Right lung (tissue), 5 donors: ENCODE data around the gene METAP2. TPM values are rescaled to one million over a fixed set of nuclear protein-coding genes. Genes with fewer than 3 reads are reported as not detected.
A peak's percentile ranks its signal among the peaks of the same experiment; 100 is the strongest.
"Not testable (repeated sequence)": the region's sequence is repeated elsewhere in the genome, so short reads cannot be mapped to it uniquely, and the experiment has no call there.

Experiments used
- DNase-seq, 2 donors: peaks; one replicate each; pipeline ENCODE4 v3.0.0-alpha.2; 2013
- polyA plus RNA-seq, 5 donors: library from polyadenylated mRNA; unstranded; fragments of 120-200 nt; gene quantifications; one replicate each; pipeline versions ENCODE4 v1.2.1 to v1.2.3, GENCODE V29; 2013; ENCODE audit warnings: inconsistent platforms in 1 of 5, low replicate concordance in 1 of 5; ENCODE audit not compliant: insufficient read length in 5 of 5, insufficient read depth in 1 of 5

The METAP2 gene
- polyA plus RNA-seq, 5 donors = 99.5 to 167 (median 122) TPM

GRCh38 chr12:95460105-95460504 is 13.8 kb upstream of the METAP2 start:
- no peak for DNase-seq

- no peak for DNase-seq
Measured at GRCh38 chr12:95460896-95461295, 13.1 kb upstream of the METAP2 start.

GRCh38 chr12:95462081-95462480 is 11.9 kb upstream of the METAP2 start:
- DNase-seq = no peak

GRCh38 chr12:95462551-95462950 is 11.4 kb upstream of the METAP2 start:
- no peak for DNase-seq

GRCh38 chr12:95463050-95463449 is 10.9 kb upstream of the METAP2 start:
- no peak for DNase-seq

- not testable (repeated sequence) for DNase-seq
Measured at GRCh38 chr12:95463776-95464175, 10.2 kb upstream of the METAP2 start.

GRCh38 chr12:95465275-95465674 is 8.7 kb upstream of the METAP2 start:
- DNase-seq = no peak

- no peak for DNase-seq
Measured at GRCh38 chr12:95470300-95470699, 3.7 kb upstream of the METAP2 start.

- DNase-seq = peak; percentile 61 to 65
Measured at GRCh38 chr12:95473231-95473883, 595 bp upstream of the METAP2 start.

- DNase-seq = peak in 1 of 2 donors; percentile 8
Measured at GRCh38 chr12:95474660-95474958, 657 bp downstream of the METAP2 start.

GRCh38 chr12:95480230-95480629 is 6.3 kb downstream of the METAP2 start:
- no peak for DNase-seq

GRCh38 chr12:95481072-95481471 is 7.1 kb downstream of the METAP2 start:
- no peak for DNase-seq

- no peak for DNase-seq
Measured at GRCh38 chr12:95481888-95482287, 7.9 kb downstream of the METAP2 start.

- not testable (repeated sequence) for DNase-seq
Measured at GRCh38 chr12:95482564-95482963, 8.6 kb downstream of the METAP2 start.

- DNase-seq = no peak
Measured at GRCh38 chr12:95484524-95484923, 10.6 kb downstream of the METAP2 start.

- no peak for DNase-seq
Measured at GRCh38 chr12:95487024-95487423, 13.1 kb downstream of the METAP2 start.

- no peak for DNase-seq
Measured at GRCh38 chr12:95492462-95492861, 18.5 kb downstream of the METAP2 start.

- no peak for DNase-seq
Measured at GRCh38 chr12:95494888-95495287, 20.9 kb downstream of the METAP2 start.

- no peak for DNase-seq
Measured at GRCh38 chr12:95495433-95495832, 21.5 kb downstream of the METAP2 start.

- DNase-seq = no peak
Measured at GRCh38 chr12:95497031-95497430, 23.1 kb downstream of the METAP2 start.

GRCh38 chr12:95498968-95499367 is 25.0 kb downstream of the METAP2 start:
- no peak for DNase-seq

GRCh38 chr12:95499772-95500171 is 25.8 kb downstream of the METAP2 start:
- DNase-seq = no peak

GRCh38 chr12:95504140-95504539 is 30.2 kb downstream of the METAP2 start:
- DNase-seq = no peak

GRCh38 chr12:95505039-95505438 is 31.1 kb downstream of the METAP2 start:
- DNase-seq = no peak
